GM23248 (cell line): ENCODE data around the gene MEDAG. TPM values are rescaled to one million over a fixed set of nuclear protein-coding genes. Genes with fewer than 3 reads are reported as not detected.

ENCODE experiments used
- DNase-seq: peaks from one replicate; pipeline ENCODE4 v3.0.0-alpha.2; 2015
- H2AFZ ChIP-seq: fragments of 200-600 bp; sonication (generic); 2 replicates; pipeline ENCODE4 v1.6.1; 2016; ENCODE audit warnings: antibody characterized with exemption
- H3F3A ChIP-seq: fragments of 200-600 bp; sonication (generic); 2 replicates; pipeline ENCODE4 v1.6.1; 2016; ENCODE audit warnings: mild to moderate bottlenecking, antibody characterized with exemption, mixed run types; ENCODE audit not compliant: insufficient read depth
- H3K27ac ChIP-seq: fragments of 200-600 bp; sonication (generic); 2 replicates; pipeline ENCODE4 v1.5.1; 2016; ENCODE audit warnings: mild to moderate bottlenecking
- H3K27me3 ChIP-seq: fragments of 200-600 bp; sonication (generic); replicated peaks from 2 replicates; pipeline ENCODE4 v1.6.1; 2016; ENCODE audit warnings: mild to moderate bottlenecking; ENCODE audit not compliant: insufficient read depth
- H3K36me3 ChIP-seq: fragments of 200-600 bp; sonication (generic); 2 replicates; pipeline ENCODE4 v1.6.1; 2016; ENCODE audit warnings: low read depth, mild to moderate bottlenecking
- H3K4me1 ChIP-seq: fragments of 200-600 bp; sonication (generic); 2 replicates; pipeline ENCODE4 v1.6.1; 2016; ENCODE audit warnings: mild to moderate bottlenecking; ENCODE audit not compliant: insufficient read depth
- H3K4me2 ChIP-seq: fragments of 200-600 bp; sonication (generic); one replicate; pipeline ENCODE4 v1.6.1; 2016; ENCODE audit warnings: mild to moderate bottlenecking; ENCODE audit not compliant: unreplicated experiment
- H3K4me3 ChIP-seq: fragments of 200-600 bp; sonication (generic); 2 replicates; pipeline ENCODE4 v1.5.1; 2016; ENCODE audit warnings: mild to moderate bottlenecking
- H3K79me2 ChIP-seq: fragments of 200-600 bp; sonication (generic); 2 replicates; pipeline ENCODE4 v1.6.1; 2016; ENCODE audit warnings: mild to moderate bottlenecking; ENCODE audit not compliant: insufficient read depth
- H3K9ac ChIP-seq: fragments of 200-600 bp; sonication (generic); 2 replicates; pipeline ENCODE4 v1.6.1; 2016; ENCODE audit warnings: mild to moderate bottlenecking
- H3K9me2 ChIP-seq: fragments of 200-600 bp; sonication (generic); 2 replicates; pipeline ENCODE4 v1.6.1; 2016; ENCODE audit warnings: mixed run types, mild to moderate bottlenecking, moderate library complexity; ENCODE audit not compliant: insufficient read depth
- H3K9me3 ChIP-seq: fragments of 200-600 bp; sonication (generic); one replicate; pipeline ENCODE4 v1.6.1; 2017; ENCODE audit warnings: low read depth
- H4K20me1 ChIP-seq: fragments of 200-600 bp; sonication (generic); 2 replicates; pipeline ENCODE4 v1.6.0; 2016; ENCODE audit not compliant: insufficient read depth
- EZH2 ChIP-seq: fragments of 200-600 bp; sonication (generic); IDR thresholded peaks from 2 replicates; pipeline ENCODE4 v1.6.1; 2018; ENCODE audit warnings: antibody characterized with exemption, mild to moderate bottlenecking; ENCODE audit not compliant: insufficient read depth, poor library complexity, severe bottlenecking
- EZH2phosphoT487 ChIP-seq: fragments of 200-600 bp; sonication (generic); IDR thresholded peaks from 2 replicates; pipeline ENCODE4 v1.6.1; 2018; ENCODE audit warnings: antibody characterized with exemption, moderate library complexity, mild to moderate bottlenecking, low read depth; ENCODE audit not compliant: insufficient read depth
- WGBS, 2 experiments: methylation state at CpG; one replicate each; pipeline ENCODE4 v1.1.6; 2015 to 2017; ENCODE audit warnings: low lambda C conversion rate in 2 of 2, low coverage in 1 of 2; ENCODE audit errors: missing lambda C conversion rate in 2 of 2; 5-methylcytosine and 5-hydroxymethylcytosine counted together
- in situ Hi-C: fragments of 300-500 bp; cut with MboI; formaldehyde crosslinking; loops from 2 replicates; pipeline ENCODE4 v1.15.0; 2020
- polyA plus RNA-seq: library from polyadenylated mRNA; unstranded; fragments of >200 nt; fragmentation: Nextera tagmentation; extraction: Ambion mirVana; gene quantifications from 2 replicates; pipeline ENCODE4 v1.2.1, GENCODE V29; 2016
- total RNA-seq: library from RNA; depleted of rRNA; stranded (reverse); fragments of >200 nt; shearing (Covaris generic); gene quantifications from 2 replicates; pipeline ENCODE4 v1.2.3, GENCODE V29; 2014

Gene MEDAG
- total and polyA plus RNA-seq, 2 experiments from 2014 or later = 86.0 to 243 TPM

GRCh38 chr13:30936971-30937370, 30.9 kb downstream of the MEDAG start:
- WGBS, 2 experiments = 55 to 57% methylated on average over 4 of the region's 4 CpGs
- H3K27me3 ChIP-seq = peaks cover 6% of the 10 kb centered on the region; the same call in 1 of the 2 replicates

DNA sequence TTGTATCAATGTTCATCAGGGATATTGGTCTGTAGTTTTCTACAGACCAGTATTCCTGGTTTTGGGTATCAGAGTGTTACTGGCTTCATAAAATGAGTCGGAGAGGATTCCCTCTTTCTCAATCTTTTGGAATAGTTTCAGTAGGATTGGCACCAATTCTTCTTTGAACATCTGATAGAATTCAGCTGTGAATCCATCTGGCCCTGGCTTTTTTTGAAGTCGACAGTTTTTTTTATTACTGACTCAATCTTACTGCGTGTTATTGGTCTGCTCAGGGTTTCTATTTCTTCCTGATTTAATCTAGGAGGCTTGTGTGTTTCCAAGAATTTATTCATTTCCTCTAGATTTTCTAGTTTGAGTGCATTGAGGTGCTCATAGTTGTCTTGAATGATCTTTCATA, 37.8 kb downstream of the MEDAG start:
- Histone ChIP-seq H3K9me2 (no peaks in the 10 kb centered on the region), H3K4me3 (no peak overlapping the region), H3K79me2 (no peaks in the 10 kb centered on the region), H3K36me3 (no peaks in the 10 kb centered on the region), H2AFZ (no peak overlapping the region), H4K20me1 (no peaks in the 10 kb centered on the region), H3K9me3 (no peaks in the 10 kb centered on the region), H3K9ac (no peak overlapping the region), H3K4me2 (no peak overlapping the region), H3K4me1 (no peaks in the 10 kb centered on the region), H3K27ac (no peak overlapping the region), H3K27me3 (no peaks in the 10 kb centered on the region), H3F3A (no peaks in the 10 kb centered on the region)
- in situ Hi-C loops = no loop called here
- 6 to 13% methylated on average over 3 of the region's 3 CpGs for WGBS, 2 experiments
- no peak for DNase-seq
- TF ChIP-seq EZH2 (no peak), EZH2phosphoT487 (no peak)

More at GRCh38 chr13:30936971-30937370, 30.9 kb downstream of the MEDAG start:
- Histone ChIP-seq H3K9me3 (no peaks in the 10 kb centered on the region), H3K4me1 (no peaks in the 10 kb centered on the region), H3K79me2 (no peaks in the 10 kb centered on the region), H4K20me1 (no peaks in the 10 kb centered on the region), H3K36me3 (no peaks in the 10 kb centered on the region), H2AFZ (no peak overlapping the region), H3K4me2 (no peak overlapping the region), H3K27ac (no peak overlapping the region), H3F3A (no peaks in the 10 kb centered on the region), H3K4me3 (no peak overlapping the region), H3K9me2 (no peaks in the 10 kb centered on the region), H3K9ac (no peak overlapping the region)
- in situ Hi-C loops = no loop called here
- no peak for TF ChIP-seq EZH2phosphoT487
- no peak for TF ChIP-seq EZH2
- no peak for DNase-seq

GRCh38 chr13:30957258-30957943, 51.3 kb downstream of the MEDAG start:
- Histone ChIP-seq H3K4me1 (no peaks in the 10 kb centered on the region), H3F3A (no peaks in the 10 kb centered on the region), H3K9me2 (no peaks in the 10 kb centered on the region), H3K36me3 (no peaks in the 10 kb centered on the region), H3K27me3 (0 out of 2 replicates have a peak, but pooled peaks cover 15% of the 10 kb centered on the region), H3K9ac (no peak overlapping the region), H3K4me2 (no peak overlapping the region), H3K27ac (no peak overlapping the region), H2AFZ (no peak overlapping the region), H3K4me3 (no peak overlapping the region), H4K20me1 (no peaks in the 10 kb centered on the region), H3K9me3 (no peaks in the 10 kb centered on the region), H3K79me2 (no peaks in the 10 kb centered on the region)
- no peak for TF ChIP-seq EZH2
- TF ChIP-seq EZH2phosphoT487 = no peak
- 51 to 53% methylated on average over 5 of the region's 5 CpGs for WGBS, 2 experiments
- in situ Hi-C loops = no loop called here
- no peak for DNase-seq

DNA sequence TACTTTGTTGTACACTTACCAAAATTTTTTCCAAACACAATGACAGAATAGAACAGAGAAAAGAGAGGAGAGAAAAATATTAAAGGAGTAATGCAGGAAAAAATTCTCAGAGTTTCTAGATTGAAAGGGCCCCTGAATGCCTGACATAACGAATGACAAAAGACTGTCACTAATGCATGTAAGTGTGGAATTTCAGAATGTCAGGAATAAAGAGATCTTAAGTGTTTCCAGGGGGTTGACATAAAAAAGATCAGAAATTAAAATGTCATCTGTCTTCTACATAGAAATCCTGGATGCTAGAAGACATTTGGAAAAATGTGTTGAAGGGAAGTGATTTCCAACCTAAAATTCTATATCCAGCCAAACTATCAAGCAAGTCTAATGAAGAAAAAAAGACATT, 53.6 kb downstream of the MEDAG start:
- Histone ChIP-seq H3K4me2 (no peak overlapping the region), H3F3A (no peaks in the 10 kb centered on the region), H3K27ac (no peak overlapping the region), H4K20me1 (no peaks in the 10 kb centered on the region), H3K4me1 (no peaks in the 10 kb centered on the region), H2AFZ (no peak overlapping the region), H3K9ac (no peak overlapping the region), H3K9me3 (no peaks in the 10 kb centered on the region), H3K4me3 (no peak overlapping the region), H3K36me3 (no peaks in the 10 kb centered on the region), H3K27me3 (0 out of 2 replicates have a peak, but pooled peaks cover 15% of the 10 kb centered on the region), H3K79me2 (no peaks in the 10 kb centered on the region), H3K9me2 (no peaks in the 10 kb centered on the region)
- no peak for DNase-seq
- TF ChIP-seq EZH2phosphoT487 (no peak), EZH2 (no peak)
- in situ Hi-C loops = no loop called here
- 38 to 43% methylated on average over 1 of the region's 1 CpG for WGBS, 2 experiments
